Gastrocnemius medialis (tissue), 4 donors: Measurements from ENCODE around the gene IER5.

Experiments
- POLR2A ChIP-seq, 2 donors: fragments of 450-650 bp; IDR thresholded peaks; one replicate each; pipeline ENCODE4 v1.6.1; 2017; ENCODE audit warnings: antibody characterized with exemption in 2 of 2, mild to moderate bottlenecking in 2 of 2, moderate library complexity in 2 of 2
- TF ChIP-seq, protein P1 (sequence below), 5 experiments: fragments of 450-650 bp in 3 of 5; fragments of 200-600 bp in 2 of 5; sonication (generic) in 2 of 5; IDR thresholded peaks in 4 of 5; conservative IDR thresholded peaks in 1 of 5; 1 replicate in 4 of 5; 2 replicates in 1 of 5; pipeline ENCODE4 v1.5.1; 2016 to 2019; ENCODE audit warnings: antibody characterized with exemption in 5 of 5, mild to moderate bottlenecking in 3 of 5, moderate library complexity in 3 of 5

GRCh38 chr1:181106479-181106878 lies 18.0 kb downstream of the IER5 start:
- TF ChIP-seq, protein P1, sequence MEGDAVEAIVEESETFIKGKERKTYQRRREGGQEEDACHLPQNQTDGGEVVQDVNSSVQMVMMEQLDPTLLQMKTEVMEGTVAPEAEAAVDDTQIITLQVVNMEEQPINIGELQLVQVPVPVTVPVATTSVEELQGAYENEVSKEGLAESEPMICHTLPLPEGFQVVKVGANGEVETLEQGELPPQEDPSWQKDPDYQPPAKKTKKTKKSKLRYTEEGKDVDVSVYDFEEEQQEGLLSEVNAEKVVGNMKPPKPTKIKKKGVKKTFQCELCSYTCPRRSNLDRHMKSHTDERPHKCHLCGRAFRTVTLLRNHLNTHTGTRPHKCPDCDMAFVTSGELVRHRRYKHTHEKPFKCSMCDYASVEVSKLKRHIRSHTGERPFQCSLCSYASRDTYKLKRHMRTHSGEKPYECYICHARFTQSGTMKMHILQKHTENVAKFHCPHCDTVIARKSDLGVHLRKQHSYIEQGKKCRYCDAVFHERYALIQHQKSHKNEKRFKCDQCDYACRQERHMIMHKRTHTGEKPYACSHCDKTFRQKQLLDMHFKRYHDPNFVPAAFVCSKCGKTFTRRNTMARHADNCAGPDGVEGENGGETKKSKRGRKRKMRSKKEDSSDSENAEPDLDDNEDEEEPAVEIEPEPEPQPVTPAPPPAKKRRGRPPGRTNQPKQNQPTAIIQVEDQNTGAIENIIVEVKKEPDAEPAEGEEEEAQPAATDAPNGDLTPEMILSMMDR (IDR thresholded peaks at IDR 0.05 in 4 of 5, conservative IDR thresholded peaks at IDR 0.05 in 1 of 5): no peak
- TF ChIP-seq POLR2A (IDR thresholded peaks at IDR 0.05): no peak
